OCI-LY3 (cell line): ENCODE measurements around the gene FCRL1.

ENCODE experiments used
- H2AFZ ChIP-seq: fragments of 200-600, 300-600 bp; shearing (Covaris generic); 2 replicates; pipeline ENCODE4 v1.6.0; 2014; ENCODE audit warnings: antibody characterized with exemption, low read depth, low read length
- H3K27ac ChIP-seq: fragments of 200-600, 300-600 bp; sonication (generic); 2 replicates; pipeline ENCODE4 v1.5.1; 2014; ENCODE audit warnings: mild to moderate bottlenecking, low read length, moderate library complexity, mixed read lengths
- H3K27me3 ChIP-seq: fragments of 200-600, 300-600 bp; sonication (generic); 2 replicates; pipeline ENCODE4 v1.6.1; 2014; ENCODE audit warnings: low read depth, low read length, mixed read lengths
- H3K36me3 ChIP-seq: fragments of 200-600, 300-600 bp; sonication (generic); replicated peaks from 2 replicates; pipeline ENCODE3; 2014; ENCODE audit warnings: low read depth, low read length, mixed read lengths
- H3K4me1 ChIP-seq: fragments of 300-600, 200-600 bp; sonication (generic); 2 replicates; pipeline ENCODE4 v1.6.1; 2014; ENCODE audit warnings: low read length, mixed read lengths
- H3K4me2 ChIP-seq: fragments of 200-600, 300-600 bp; sonication (generic); 2 replicates; pipeline ENCODE4 v1.6.1; 2014; ENCODE audit warnings: low read length, mixed read lengths
- H3K4me3 ChIP-seq: fragments of 300-600, 200-600 bp; sonication (generic); 2 replicates; pipeline ENCODE4 v1.5.1; 2014; ENCODE audit warnings: antibody characterized with exemption, mild to moderate bottlenecking, low read length, moderate library complexity
- H3K79me2 ChIP-seq: fragments of 300-600, 200-600 bp; shearing (Covaris generic); 2 replicates; pipeline ENCODE4 v1.6.1; 2014; ENCODE audit warnings: mild to moderate bottlenecking, low read length, mixed read lengths
- H3K9ac ChIP-seq: fragments of 300-600, 200-600 bp; shearing (Covaris generic); 2 replicates; pipeline ENCODE4 v1.6.0; 2014; ENCODE audit warnings: mild to moderate bottlenecking, low read length, moderate library complexity
- H3K9me3 ChIP-seq: fragments of 200-600, 300-600 bp; shearing (Covaris generic); 2 replicates; pipeline ENCODE4 v1.6.1; 2014; ENCODE audit warnings: low read length, mixed read lengths; ENCODE audit not compliant: insufficient read depth
- H4K20me1 ChIP-seq: fragments of 200-600, 300-600 bp; sonication (generic); 2 replicates; pipeline ENCODE4 v1.6.1; 2016; ENCODE audit warnings: low read length, mixed read lengths; ENCODE audit not compliant: insufficient read depth
- EZH2phosphoT487 ChIP-seq: fragments of 200-600 bp; shearing (Covaris generic); IDR thresholded peaks from 2 replicates; pipeline ENCODE4 v1.6.1; 2018; ENCODE audit warnings: antibody characterized with exemption, mixed run types, low read depth
- TF ChIP-seq, protein P1 (sequence below): fragments of 200-600, 300-600 bp; sonication (generic); IDR thresholded peaks from 2 replicates; pipeline ENCODE4 v1.5.1; 2014; ENCODE audit warnings: antibody characterized with exemption, low read length, low read depth

Gene FCRL1

DNA sequence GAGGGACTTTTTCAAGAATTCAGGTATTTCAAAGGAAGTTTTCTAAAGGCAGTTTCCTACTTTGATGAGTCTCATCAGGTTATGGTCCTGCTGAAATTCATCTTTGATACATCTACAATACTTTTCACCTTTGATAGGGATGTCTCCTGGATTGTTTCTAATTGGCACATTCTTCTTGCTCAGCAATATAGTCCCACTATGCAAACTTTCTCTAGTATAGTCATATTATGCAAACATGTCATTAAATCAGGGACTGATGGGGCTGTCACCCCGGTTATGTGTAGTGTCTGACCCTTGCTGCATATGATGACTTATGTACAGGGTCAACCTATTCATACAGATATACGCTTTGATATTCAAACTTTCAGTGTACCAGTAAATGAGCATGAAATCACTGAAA, 379 bp upstream of the FCRL1 start:
- Histone ChIP-seq H3K36me3 (no peaks in the 10 kb centered on the region), H4K20me1 (no peaks in the 10 kb centered on the region), H3K79me2 (no peaks in the 10 kb centered on the region), H3K4me3 (no peak overlapping the region), H3K27ac (no peak overlapping the region), H3K4me2 (peak overlapping the region; percentile 51), H2AFZ (0 out of 2 replicates have a peak overlapping the region, but pooled peaks have one; percentile 18), H3K9me3 (no peaks in the 10 kb centered on the region), H3K4me1 (peaks cover 10% of the 10 kb centered on the region), H3K27me3 (0 out of 2 replicates have a peak, but pooled peaks cover 8% of the 10 kb centered on the region), H3K9ac (no peak overlapping the region)
- no peak for TF ChIP-seq EZH2phosphoT487
- TF ChIP-seq, protein P1, sequence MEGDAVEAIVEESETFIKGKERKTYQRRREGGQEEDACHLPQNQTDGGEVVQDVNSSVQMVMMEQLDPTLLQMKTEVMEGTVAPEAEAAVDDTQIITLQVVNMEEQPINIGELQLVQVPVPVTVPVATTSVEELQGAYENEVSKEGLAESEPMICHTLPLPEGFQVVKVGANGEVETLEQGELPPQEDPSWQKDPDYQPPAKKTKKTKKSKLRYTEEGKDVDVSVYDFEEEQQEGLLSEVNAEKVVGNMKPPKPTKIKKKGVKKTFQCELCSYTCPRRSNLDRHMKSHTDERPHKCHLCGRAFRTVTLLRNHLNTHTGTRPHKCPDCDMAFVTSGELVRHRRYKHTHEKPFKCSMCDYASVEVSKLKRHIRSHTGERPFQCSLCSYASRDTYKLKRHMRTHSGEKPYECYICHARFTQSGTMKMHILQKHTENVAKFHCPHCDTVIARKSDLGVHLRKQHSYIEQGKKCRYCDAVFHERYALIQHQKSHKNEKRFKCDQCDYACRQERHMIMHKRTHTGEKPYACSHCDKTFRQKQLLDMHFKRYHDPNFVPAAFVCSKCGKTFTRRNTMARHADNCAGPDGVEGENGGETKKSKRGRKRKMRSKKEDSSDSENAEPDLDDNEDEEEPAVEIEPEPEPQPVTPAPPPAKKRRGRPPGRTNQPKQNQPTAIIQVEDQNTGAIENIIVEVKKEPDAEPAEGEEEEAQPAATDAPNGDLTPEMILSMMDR, result no peak

DNA sequence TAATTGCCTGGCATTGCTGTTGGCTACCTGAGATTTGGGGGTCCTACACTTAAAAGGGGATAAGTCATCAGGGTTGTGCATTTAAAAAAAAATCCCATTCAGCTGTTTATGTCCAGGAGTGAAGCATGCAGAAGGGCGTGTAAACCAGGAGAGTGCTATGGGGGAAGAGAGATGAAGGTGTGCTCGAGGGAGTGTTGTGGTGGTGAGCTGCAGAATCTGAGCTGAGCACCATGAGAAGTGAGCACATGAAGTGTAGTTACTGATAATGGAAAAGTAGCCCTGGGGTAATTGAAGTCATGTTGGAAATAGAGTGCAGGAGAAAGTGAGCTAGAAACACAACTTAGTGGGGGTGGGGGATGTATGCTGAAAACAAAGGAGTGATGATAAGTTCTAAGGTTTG, 705 bp downstream of the FCRL1 start:
- peaks cover 10% of the 10 kb centered on the region for H3K4me1 ChIP-seq
- no peak overlapping the region for H3K9ac ChIP-seq
- no peaks in the 10 kb centered on the region for H3K36me3 ChIP-seq
- 0 out of 2 replicates have a peak, but pooled peaks cover 3% of the 10 kb centered on the region for H3K27me3 ChIP-seq
- no peak overlapping the region for H2AFZ ChIP-seq
- H3K9me3 ChIP-seq, result peaks cover 6% of the 10 kb centered on the region; the same call in 1 of the 2 replicates
- no peaks in the 10 kb centered on the region for H4K20me1 ChIP-seq
- H3K79me2 ChIP-seq, result no peaks in the 10 kb centered on the region
- no peak overlapping the region for H3K27ac ChIP-seq
- H3K4me3 ChIP-seq, result no peak overlapping the region
- no peak overlapping the region for H3K4me2 ChIP-seq
- TF ChIP-seq, protein P1, result no peak
- no peak for TF ChIP-seq EZH2phosphoT487

DNA sequence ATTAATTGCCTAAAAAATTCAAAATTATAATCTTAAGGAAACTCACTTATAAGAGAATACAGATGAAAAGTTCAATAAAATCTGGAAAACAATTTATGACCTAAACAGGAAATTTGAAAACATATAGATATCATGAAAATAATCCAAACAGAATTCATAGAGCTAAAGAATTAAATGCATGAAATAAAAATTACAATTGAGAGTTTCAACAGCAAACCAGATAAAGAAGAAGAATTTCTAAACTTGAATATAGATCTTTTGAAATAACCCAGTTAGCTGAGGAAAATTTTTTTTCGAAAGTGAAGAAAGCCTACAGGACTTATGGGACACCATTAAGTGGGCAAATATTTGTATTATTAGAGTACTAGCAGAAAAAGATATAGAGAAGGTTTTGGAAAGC, 6.7 kb downstream of the FCRL1 start:
- Histone ChIP-seq H3K36me3 (peaks cover 16% of the 10 kb centered on the region), H3K4me2 (no peak overlapping the region), H3K9me3 (peaks cover 29% of the 10 kb centered on the region), H3K9ac (no peak overlapping the region), H3K27me3 (0 out of 2 replicates have a peak, but pooled peaks cover 6% of the 10 kb centered on the region), H2AFZ (no peak overlapping the region), H3K4me1 (no peaks in the 10 kb centered on the region), H4K20me1 (no peaks in the 10 kb centered on the region), H3K4me3 (no peak overlapping the region), H3K79me2 (no peaks in the 10 kb centered on the region), H3K27ac (no peak overlapping the region)
- TF ChIP-seq, protein P1, result no peak
- TF ChIP-seq EZH2phosphoT487, result no peak

DNA sequence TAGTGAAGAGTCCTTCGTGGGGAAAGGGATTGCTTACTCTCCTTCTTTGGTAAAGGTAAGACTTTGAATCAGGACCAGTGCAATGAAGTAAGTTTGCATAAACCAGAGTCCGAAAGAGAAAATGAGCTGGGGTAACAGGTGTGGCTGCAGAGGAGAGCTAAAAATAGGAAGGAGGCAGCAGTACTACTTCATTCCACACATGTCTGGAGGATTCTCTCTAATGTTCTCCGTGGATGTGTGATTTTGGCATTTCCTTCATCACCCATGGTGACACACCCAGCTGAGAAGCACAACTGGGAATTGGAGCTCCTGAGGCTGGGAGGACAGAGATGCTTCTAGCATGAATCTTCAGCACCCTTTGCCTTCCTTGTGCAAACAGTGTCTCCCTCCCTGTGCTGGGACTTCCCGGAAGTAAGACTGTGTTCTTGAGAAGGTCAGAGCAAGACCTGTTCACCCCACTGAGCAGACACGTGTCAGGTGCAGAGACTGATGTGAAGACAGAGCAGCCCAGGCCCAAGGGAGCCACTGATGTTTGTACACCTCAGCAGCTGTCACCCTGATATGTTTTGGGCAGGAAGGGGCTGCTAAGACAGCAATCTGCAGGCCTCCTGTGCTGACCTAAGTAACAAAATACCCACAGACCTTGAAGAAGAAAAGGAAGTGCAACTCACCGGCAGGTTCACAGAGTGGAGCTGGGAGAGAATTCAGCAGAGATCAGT, 13.3 kb downstream of the FCRL1 start:
- H3K79me2 ChIP-seq, result no peaks in the 10 kb centered on the region
- H3K27ac ChIP-seq, result peak overlapping the region; percentile 8; the same call in 1 of the 2 replicates
- H3K4me1 ChIP-seq, result peaks cover 27% of the 10 kb centered on the region
- peak overlapping the region; percentile 36 for H3K4me3 ChIP-seq
- H4K20me1 ChIP-seq, result no peaks in the 10 kb centered on the region
- peak overlapping the region; percentile 67; the same call in 1 of the 2 replicates for H2AFZ ChIP-seq
- H3K27me3 ChIP-seq, result 0 out of 2 replicates have a peak, but pooled peaks cover 7% of the 10 kb centered on the region
- no peaks in the 10 kb centered on the region for H3K9me3 ChIP-seq
- H3K9ac ChIP-seq, result no peak overlapping the region
- H3K4me2 ChIP-seq, result peak overlapping the region; percentile 55
- no peak for TF ChIP-seq EZH2phosphoT487
- TF ChIP-seq, protein P1, result no peak
- H3K36me3 ChIP-seq, result no peaks in the 10 kb centered on the region
